LNCaP clone FGC (cell line): ENCODE measurements around the gene MYO10.

Experiments
- DNase-seq: peaks from one replicate; pipeline ENCODE4 v3.0.0-alpha.2; 2011; ENCODE audit warnings: low read depth
- H3K4me3 ChIP-seq: 2 replicates; pipeline ENCODE4 v1.5.1; 2011; ENCODE audit warnings: mild to moderate bottlenecking, low read depth, low read length, control low read depth
- CTCF ChIP-seq: IDR thresholded peaks from 2 replicates; pipeline ENCODE4 v1.5.1; 2012; ENCODE audit warnings: mild to moderate bottlenecking; ENCODE audit not compliant: control insufficient read depth, insufficient read depth; ENCODE audit errors: extremely low read depth

The MYO10 gene

GRCh38 chr5:16810208-16810854, 125.8 kb downstream of the MYO10 start:
- H3K4me3 ChIP-seq, result no peak overlapping the region
- DNase-seq, result no peak
- TF ChIP-seq CTCF, result no peak

DNA sequence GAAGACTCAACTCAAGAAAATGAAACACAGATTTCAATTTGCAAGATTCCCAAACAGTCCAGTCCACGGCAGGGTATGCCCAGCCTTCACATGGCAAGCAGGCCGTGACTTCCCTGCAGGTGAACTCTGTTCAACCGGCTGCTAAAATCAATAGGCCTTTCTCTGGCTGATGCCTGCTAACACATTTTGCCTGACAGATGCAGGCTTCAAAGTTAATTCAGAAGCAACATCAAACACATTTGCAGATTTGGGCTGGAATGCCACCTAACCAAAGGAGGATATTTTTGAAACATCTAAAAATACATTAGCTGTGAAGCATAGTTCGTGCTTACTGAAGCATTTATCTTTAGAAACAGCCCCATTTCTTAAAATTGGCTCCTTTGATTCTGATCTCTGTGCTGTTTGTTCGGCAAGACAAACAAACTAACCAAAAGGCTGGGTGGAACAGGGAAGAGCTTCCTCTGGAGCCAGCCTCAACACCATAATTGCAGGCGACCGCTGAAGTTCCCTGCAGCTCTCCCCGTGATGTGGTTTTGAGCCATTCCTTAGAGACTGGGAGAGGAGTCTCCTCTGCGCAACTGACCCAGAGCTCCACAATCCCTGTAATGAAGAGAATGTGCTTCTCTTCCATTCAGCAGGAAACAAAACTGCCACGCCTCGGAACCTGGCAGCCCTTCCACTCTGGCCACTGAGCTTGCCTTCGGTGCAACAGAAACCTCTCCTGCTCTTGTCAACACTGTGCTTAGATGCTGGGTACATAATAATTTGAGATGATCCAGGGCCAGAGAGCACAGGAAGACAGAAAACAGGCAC, 126.5 kb downstream of the MYO10 start:
- TF ChIP-seq CTCF, result no peak
- H3K4me3 ChIP-seq, result no peak overlapping the region
- DNase-seq, result no peak

GRCh38 chr5:16809010-16809394, 127.1 kb downstream of the MYO10 start:
- H3K4me3 ChIP-seq, result no peak overlapping the region
- no peak for DNase-seq
- TF ChIP-seq CTCF, result no peak

DNA sequence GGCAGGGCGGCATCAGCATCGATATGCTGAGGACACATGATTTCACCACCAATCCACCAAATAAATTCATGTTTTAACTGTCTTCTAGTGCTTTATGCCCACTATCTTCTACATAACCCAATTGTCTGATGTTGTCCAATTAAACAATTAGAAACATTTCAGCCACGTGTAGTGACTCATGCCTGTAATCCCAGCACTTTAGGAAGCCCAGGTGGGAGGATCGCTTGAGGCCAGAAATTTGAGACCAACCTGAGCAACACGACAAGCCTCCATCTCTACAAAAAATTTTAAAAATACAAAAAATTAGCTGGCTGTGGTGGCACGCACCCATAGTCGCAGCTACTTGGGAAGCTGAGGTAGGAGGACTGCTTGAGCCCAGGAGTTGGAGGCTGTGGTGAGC, 128.1 kb downstream of the MYO10 start:
- DNase-seq, result no peak
- H3K4me3 ChIP-seq, result no peak overlapping the region
- no peak for TF ChIP-seq CTCF

- no peak overlapping the region for H3K4me3 ChIP-seq
- no peak for DNase-seq
- no peak for TF ChIP-seq CTCF
Measured at GRCh38 chr5:16807547-16807864, 128.6 kb downstream of the MYO10 start.

DNA sequence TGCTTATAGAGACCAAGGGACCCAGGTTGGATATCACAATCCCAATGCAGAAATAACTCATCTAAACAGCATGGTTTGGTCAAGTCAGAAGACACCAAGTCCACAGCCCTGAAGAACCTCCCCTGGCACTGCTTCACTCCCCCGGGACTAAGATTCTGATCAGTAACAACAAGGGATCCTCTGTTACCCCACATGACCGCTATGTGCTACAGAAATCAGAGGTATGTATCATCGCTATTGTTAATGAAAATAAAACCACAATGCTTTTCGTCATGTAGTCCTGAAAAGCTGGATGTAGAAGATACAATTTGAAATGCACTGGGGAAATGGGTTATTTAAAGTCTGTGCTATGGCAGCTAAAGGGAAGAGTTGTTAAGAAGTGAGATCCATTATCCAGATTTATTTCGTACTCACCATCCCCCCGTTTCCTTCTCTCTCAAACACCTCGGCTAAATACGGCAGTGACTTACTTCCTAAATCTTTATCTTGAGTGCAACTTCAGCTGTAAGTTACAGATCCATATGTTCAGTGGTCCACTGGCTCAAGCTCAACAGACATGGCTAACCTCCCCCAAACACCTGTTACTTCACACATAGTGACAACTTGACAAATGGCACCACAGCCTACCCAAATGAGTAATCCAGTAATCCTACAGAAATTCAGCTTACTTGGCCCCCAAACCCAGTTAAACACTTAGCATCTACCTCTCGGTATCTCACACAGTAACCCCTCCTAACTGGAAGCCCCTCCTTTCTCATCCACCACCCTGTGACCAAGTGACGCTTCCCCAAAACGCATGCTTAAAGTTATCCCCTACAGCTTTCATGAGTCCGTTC, 129.2 kb downstream of the MYO10 start:
- H3K4me3 ChIP-seq, result no peak overlapping the region
- TF ChIP-seq CTCF, result no peak
- DNase-seq, result no peak
